GM10248 (cell line): ENCODE data around the gene OR2M4.

Source experiments
- CTCF ChIA-PET: fragments of 300-600 bp; sonication (Branson Sonifier 250); formaldehyde crosslinking; extraction: SDS; loops from one replicate; lab custom pipeline; 2021; ENCODE audit warnings: antibody characterized with exemption; lab: Yijun Ruan, JAX
- POLR2A ChIA-PET: fragments of 350-650 bp; sonication (Branson Sonifier 250); formaldehyde crosslinking; extraction: SDS; loops from one replicate; lab custom pipeline; 2020; ENCODE audit warnings: antibody characterized with exemption; lab: Yijun Ruan, JAX
- DNase-seq: peaks from one replicate; pipeline ENCODE4 v3.0.0; 2012; ENCODE audit errors: extremely low spot score
- CTCF ChIP-seq: IDR thresholded peaks from 2 replicates; pipeline ENCODE4 v1.5.1; 2012; ENCODE audit warnings: mild to moderate bottlenecking, low read depth; ENCODE audit errors: extremely low read depth, missing control alignments, control extremely low read depth

OR2M4 gene

DNA sequence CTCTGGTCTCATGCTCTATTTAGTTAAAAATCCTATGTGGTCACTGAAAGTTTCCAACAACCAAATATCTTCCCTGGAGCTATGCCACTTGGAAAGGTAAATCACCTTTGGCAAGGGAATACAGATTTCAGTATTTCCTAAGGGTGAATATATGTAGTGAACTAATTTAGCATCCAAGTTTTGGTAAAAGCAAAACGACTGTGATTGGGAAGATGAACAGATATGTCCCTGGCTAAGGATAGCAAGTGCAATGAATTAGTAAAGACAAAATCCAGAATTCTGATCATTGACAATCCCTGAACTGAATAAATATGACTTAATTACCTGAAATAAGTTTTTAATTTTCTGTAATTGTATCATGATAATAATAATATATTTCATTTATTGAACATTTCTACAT is 46.7 kb downstream of the OR2M4 start, which contains the start of gene OR2T33:
Gene OR2T33 (minus strand): TSS at position 101 of the 400 bp plus-strand sequence. CDS start 4,162 bp downstream, outside the sequence.
- no peak for DNase-seq
- TF ChIP-seq CTCF, result no peak
- POLR2A ChIA-PET, result no interaction called here
- CTCF ChIA-PET, result no interaction called here

GRCh38 chr1:248288391-248288790 is 57.2 kb downstream of the OR2M4 start:
- no peak for TF ChIP-seq CTCF
- POLR2A ChIA-PET, result no interaction called here
- no peak for DNase-seq
- CTCF ChIA-PET, result no interaction called here
